Measurements from ENCODE around the gene RASGRP3.

RASGRP3 gene

GRCh38 chr2:33444967-33445366 lies 31.5 kb upstream of the RASGRP3 start:
- TF ChIP-seq CTCF (conservative IDR thresholded peaks at IDR 0.05): no peak
- H3K27ac ChIP-seq: no peak overlapping the region

- H3K27ac ChIP-seq: no peak overlapping the region
- TF ChIP-seq CTCF (conservative IDR thresholded peaks at IDR 0.05): no peak
Measured at GRCh38 chr2:33448220-33448899, 28.1 kb upstream of the RASGRP3 start.

- TF ChIP-seq CTCF (conservative IDR thresholded peaks at IDR 0.05): no peak
- no peak overlapping the region for H3K27ac ChIP-seq
Measured at GRCh38 chr2:33451214-33451613, 25.2 kb upstream of the RASGRP3 start.

DNA sequence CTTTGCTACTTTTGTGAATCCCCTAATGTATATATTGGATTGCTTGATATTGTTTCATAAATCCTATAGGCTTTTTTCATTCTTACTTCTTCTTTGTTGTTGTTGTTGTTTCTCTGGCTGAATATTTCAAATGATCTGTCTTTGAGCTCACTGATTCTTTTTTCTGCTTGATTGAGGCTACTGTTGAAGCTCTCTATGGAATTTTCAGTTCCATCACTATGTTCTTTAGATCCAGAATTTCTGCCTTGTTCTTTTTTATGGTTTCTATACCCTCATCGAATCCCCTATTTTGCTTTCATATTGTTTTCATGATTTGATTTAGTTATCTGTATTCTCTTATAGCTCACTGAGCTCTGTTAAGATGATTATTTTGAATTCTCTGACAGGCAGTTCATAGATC lies 24.6 kb upstream of the RASGRP3 start:
- H3K27ac ChIP-seq: no peak overlapping the region
- no peak for TF ChIP-seq CTCF (conservative IDR thresholded peaks at IDR 0.05)

DNA sequence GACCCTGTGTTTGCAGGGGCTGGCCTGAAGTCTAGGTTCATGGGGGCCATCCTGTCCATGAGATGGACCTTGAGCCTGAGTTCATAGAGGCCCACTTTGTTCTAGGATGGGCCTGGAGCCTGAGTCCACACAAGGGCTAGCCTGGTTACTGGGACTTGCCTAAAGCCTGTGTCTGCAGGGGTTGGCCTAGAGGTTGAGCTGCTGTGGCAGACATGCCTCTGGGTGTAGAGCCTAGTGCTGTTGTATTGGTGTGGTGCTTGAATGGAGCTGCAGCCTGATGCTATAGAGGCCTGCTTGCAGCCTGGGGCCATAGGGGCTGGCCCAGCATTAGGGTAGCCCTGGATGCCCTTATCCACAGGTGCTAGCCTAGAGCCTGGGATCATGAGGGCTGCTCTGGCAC lies 23.9 kb upstream of the RASGRP3 start:
- no peak for TF ChIP-seq CTCF (conservative IDR thresholded peaks at IDR 0.05)

GRCh38 chr2:33453905-33454479 lies 22.5 kb upstream of the RASGRP3 start:
- no peak overlapping the region for H3K27ac ChIP-seq
- no peak for TF ChIP-seq CTCF (conservative IDR thresholded peaks at IDR 0.05)

More for the DNA sequence above, 23.9 kb upstream of the RASGRP3 start:
- H3K27ac ChIP-seq: no peak overlapping the region

DNA sequence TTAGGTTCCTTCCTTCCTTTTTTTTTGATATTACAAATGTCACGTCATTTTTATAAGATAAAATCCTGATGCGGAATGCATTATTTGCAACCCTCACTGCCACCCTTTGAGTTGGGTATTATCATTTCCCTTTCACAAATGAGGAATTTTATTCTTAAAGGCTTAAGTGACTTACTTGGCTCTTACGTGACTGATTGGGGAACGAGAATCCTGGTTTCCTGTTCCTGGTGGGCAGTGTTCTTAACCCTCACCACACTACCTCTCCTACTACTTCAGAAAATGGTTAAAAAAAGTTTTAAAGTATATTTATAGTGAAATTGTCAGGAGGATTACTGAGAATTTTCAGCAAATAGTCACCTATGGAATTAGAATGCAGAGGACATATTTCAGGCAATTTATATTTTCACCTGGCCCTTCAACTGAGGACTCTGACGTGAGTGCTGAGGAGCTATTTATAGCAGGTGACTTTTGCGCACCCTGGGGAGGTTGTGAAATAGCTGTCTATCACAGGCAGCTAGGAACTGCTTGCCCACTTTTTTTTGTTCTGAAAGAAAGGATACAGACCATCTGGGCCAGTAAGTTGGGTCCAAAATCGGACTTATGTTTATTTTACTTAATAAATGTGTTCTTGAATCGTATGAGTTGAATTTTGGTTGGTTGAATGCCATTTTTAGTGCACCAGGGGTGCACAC lies 18.7 kb upstream of the RASGRP3 start:
- H3K27ac ChIP-seq: no peak overlapping the region
- no peak for TF ChIP-seq CTCF (conservative IDR thresholded peaks at IDR 0.05)
